Stimulated activated naive CD4-positive, alpha-beta T cell (primary cell): ENCODE results near the gene ANKIB1.

Source experiments
- DNase-seq, 6 experiments: peaks; one replicate each; lab custom pipeline; 2025; lab: John Stamatoyannopoulos, UW

Gene ANKIB1

GRCh38 chr7:92268921-92269320, 23.1 kb downstream of the ANKIB1 start:
- DNase-seq = no peak

DNA sequence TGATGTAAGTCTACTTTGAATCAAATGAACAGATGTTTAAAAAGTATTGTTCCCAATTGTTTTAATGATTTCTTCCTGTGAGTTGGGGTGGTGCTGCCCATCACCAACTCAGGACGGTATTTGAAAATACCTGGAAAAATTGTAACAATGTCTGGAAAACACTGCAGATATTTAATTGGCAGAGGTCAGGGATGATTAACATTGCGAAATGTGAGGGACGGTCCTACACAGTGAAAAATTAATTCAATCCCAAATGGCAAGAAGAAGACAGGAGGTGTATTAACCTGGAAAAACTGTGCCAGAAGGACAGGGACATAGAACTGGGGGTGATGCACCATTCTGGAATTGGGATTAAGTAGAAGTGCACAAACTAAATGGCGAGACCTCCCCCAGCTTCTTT, 29.6 kb downstream of the ANKIB1 start:
- no peak for DNase-seq

GRCh38 chr7:92276460-92276864, 30.7 kb downstream of the ANKIB1 start:
- no peak for DNase-seq

- DNase-seq = no peak
Observed at GRCh38 chr7:92279396-92280031, 33.7 kb downstream of the ANKIB1 start.

DNA sequence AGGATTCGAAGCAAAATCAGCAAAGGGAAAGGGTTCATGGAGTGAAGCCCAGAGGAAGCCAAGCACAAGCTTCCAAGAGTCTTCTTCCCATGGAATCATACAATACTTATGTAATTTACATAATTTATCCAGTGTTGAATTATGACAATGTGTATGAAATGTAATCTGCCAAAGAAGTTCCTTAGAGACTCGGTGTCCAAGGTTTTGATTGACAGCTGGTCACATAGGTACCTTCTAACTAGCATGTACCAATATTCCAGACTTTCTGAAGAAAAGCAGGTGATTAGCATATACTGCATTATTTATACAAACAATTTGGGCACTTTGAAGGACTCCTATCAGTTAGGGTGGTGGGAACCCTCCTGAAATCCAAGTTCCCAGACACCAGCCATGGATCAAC, 35.3 kb downstream of the ANKIB1 start:
- no peak for DNase-seq

GRCh38 chr7:92282221-92282814, 36.5 kb downstream of the ANKIB1 start:
- no peak for DNase-seq

GRCh38 chr7:92282930-92283329, 37.2 kb downstream of the ANKIB1 start:
- DNase-seq = no peak

GRCh38 chr7:92289321-92289720, 43.5 kb downstream of the ANKIB1 start:
- no peak for DNase-seq

GRCh38 chr7:92292981-92293380, 47.2 kb downstream of the ANKIB1 start:
- DNase-seq = no peak

DNA sequence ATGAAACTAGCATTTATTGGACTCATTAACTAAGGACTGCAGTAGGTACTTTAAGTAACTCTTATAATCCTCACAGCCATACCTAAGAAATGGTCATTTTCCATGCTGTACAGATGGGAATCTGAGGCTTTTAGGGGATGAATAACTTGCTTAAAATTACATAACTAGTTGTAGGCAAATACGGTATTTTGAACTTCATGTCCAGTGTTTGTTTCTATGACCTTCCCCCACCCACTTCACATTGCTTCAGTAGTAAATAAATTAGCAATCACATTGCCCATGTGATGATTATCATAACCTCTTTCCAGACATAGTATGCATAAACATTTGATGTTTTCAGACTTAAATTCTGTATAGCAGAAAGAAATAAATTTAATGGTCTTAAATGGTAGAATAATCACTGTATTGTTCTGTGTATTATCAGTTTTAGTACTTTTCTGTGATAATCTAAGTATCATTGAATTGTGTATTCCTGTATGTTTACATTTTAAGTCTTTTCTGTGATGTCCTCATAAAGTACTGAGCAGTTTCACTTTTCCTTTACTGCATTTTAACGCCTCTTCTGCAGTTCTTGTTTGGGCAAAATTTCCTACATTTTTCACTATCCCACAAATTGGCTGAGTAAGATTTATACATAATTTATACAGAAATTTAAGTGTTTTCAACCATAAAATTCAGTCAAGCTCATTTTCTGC, 48.3 kb downstream of the ANKIB1 start:
- no peak for DNase-seq

GRCh38 chr7:92295391-92295790, 49.6 kb downstream of the ANKIB1 start:
- DNase-seq = no peak

- no peak for DNase-seq
Observed at GRCh38 chr7:92296235-92296634, 50.5 kb downstream of the ANKIB1 start.

- no peak for DNase-seq
Observed at GRCh38 chr7:92296880-92297445, 51.2 kb downstream of the ANKIB1 start.

DNA sequence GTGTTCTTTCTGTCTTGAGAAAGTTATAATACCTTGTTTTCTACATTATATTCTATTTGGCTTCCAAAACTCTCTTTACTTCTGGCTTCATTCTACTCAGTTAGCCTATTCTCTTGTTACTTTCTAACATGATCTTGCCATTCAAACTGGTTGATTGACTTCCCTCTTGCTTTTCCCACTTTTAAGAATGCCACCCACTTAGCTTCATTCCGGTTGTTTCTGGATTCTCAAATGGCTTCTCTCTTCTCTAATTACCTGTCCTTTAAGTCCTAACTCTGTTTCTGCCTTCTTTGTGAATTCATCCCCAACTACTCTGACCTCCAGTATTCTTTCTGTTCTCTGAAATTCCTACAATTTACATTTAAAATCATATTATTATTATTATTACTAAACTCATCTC, 52.0 kb downstream of the ANKIB1 start:
- DNase-seq = no peak

DNA sequence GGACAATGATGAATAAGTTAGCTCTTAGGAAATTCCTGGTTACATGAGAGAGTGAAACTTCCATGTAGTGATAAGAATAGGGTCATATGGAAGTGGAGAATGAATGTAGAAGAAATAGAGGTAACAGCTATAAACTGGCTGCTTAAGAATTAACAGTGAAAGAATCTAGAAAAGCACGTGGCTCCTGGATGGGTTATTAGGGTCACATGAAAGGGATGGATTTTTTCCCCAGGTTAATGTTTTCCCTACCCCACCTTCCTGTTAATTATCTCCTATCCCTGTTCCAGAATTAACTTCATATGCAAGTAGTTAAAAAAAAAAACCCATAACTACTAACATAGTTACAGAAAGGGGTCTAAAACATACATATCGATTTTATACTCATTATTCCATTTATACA, 58.0 kb downstream of the ANKIB1 start:
- no peak for DNase-seq

DNA sequence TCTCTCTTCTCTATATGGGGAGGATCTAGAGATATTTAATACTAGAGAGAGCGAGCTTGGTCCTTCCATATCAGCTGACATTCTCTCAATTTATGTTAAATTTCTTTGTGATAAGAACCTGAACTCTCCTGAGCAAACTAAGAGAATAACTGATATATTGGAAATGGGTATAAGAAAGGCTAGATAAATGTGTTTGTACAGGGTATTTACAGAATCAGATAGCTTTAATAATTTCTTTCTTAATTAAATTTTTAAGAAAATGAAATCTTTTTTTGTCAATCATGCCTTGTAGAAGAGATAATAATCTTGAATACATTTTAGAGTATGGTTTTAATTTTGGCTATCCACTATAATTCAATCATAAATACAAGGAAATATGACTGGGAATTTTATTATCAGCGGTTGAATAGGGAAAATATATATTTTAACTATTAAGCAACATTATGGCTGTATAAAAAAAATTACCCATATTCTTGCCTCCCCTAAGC, 58.7 kb downstream of the ANKIB1 start:
- DNase-seq = no peak

DNA sequence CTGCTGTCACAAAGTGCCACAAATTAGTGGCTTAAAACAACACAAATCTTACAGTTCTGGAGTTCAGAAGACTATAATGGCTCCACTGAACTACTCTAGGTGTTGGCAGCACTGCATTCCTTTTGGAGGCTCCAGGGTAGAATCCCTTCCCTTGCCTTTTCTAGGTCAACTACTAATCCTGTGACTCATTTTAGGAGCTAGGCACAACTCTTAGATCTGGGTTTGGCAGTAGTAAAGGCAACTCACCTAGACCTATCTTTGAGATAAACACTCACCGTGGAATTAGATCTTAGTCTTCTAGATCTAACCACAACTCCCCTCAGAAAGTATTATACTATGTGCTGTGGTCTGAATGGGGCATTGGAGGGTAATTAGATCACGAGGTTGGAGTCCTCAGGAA, 60.4 kb downstream of the ANKIB1 start:
- DNase-seq = no peak

- no peak for DNase-seq
Observed at GRCh38 chr7:92313055-92313454, 67.3 kb downstream of the ANKIB1 start.

DNA sequence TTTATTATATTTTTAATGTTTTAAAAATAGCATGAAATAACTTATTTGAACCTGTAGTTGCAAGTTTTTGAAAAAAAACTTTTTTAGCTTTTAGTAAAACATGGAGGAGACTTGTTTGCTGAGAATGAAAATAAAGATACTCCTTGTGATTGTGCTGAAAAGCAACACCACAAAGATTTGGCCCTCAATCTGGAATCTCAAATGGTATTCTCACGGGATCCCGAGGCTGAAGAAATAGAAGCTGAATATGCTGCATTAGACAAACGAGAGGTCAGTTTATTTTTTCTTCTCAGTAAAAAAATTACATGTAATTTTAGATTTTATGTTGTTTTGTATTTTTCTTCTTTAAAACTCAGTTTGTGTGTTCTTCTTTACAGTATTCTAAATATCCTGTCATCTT, 73.5 kb downstream of the ANKIB1 start:
- DNase-seq = no peak

DNA sequence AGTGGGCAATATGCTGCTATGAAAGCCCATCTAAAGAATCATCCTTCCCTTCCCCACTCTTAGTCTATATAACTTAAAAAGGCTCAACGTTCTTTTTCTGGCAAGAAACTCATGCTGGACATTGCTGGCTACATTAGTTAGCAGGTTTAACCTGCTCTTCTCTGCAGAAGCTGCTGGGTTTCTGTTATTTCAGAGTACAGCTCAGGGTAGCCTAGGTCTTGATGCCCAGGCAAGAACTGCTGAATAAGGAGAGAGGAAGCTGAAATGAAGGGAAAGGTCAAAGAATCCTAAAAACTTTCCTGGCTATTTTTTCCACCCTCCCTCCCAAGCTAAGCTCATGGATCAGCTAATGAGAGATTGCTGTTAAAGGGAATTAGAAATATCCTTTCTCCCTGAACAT, 79.4 kb downstream of the ANKIB1 start:
- no peak for DNase-seq

- no peak for DNase-seq
Observed at GRCh38 chr7:92325858-92326257, 80.1 kb downstream of the ANKIB1 start.

DNA sequence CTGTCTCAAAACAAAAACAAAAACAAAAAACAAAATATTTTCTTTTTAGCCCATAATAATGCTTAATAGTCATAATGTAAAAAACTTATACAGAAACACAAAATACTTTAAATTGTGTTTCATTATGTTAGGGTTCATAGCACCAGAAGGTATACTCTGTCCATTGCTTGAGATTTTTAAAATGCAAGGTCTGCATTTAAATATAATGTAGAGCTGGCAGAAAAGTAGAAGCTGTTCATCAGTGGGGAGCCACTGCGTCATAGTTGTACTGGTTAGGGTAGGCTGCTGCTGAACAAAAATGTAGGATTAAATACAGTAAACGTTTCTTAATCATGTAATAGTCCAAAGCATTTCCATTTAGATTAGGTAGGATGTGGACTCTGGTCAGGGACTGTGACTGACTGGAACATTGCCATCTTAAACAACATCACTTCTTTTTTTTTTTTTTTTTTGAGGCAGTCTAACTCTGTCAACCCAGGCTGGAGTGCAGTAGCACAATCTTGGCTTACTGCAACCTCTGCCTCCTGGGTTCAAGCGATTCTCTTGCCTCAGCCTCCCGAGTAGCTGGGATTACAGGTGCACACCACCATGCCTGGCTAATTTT, 85.2 kb downstream of the ANKIB1 start:
- DNase-seq = no peak

DNA sequence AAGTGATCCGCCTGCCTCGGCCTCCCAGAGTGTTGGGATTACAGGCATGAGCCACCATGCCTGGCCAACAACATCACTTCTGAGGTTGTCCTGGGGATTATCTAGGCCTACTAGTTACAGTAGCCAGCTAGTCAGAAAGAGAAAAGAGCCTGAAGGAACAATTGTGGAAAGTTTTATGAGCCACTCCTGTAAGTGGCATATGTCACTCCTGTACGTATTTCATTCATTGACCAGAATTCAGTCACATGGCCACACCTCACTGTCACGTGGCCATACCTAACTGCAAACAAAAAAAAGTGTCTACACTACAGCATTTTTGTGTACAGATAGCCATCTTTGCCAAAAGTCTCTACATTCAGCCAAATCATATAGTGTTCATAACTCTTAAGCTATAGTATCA, 85.7 kb downstream of the ANKIB1 start:
- no peak for DNase-seq
